ENCODE data around the gene TIAM1.

DNA sequence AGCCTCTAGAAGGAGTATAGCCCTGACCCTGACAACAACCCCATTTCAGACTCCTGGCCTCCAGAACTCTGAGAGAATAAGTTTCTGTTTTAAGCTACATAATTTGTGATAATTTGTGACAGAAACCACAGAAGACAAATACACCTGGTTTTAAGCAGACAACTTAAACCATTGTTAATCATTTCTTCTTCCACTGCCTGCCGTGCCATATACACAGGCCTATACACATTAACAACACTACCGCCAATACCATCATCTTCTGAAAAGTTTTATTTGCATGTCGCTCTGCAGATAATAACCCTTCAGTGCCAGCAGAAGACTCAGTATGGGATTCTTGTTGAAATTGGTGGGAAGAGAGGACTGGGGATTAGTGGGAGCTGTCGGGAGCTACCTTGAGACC is 265.8 kb downstream of the TIAM1 start:
- TF ChIP-seq POLR2A (IDR thresholded peaks at IDR 0.05) (no peak), CTCF (IDR thresholded peaks at IDR 0.05 in 4 of 5, conservative IDR thresholded peaks at IDR 0.05 in 1 of 5) (no peak)

All from gastrocnemius medialis (tissue), 4 donors.